ENCODE results near the gene GUCD1. TPM values are rescaled to one million over a fixed set of nuclear protein-coding genes. Genes with fewer than 3 reads are reported as not detected.

Gene GUCD1
- total RNA-seq, 1 experiment from 2014 or later, result 104 TPM

DNA sequence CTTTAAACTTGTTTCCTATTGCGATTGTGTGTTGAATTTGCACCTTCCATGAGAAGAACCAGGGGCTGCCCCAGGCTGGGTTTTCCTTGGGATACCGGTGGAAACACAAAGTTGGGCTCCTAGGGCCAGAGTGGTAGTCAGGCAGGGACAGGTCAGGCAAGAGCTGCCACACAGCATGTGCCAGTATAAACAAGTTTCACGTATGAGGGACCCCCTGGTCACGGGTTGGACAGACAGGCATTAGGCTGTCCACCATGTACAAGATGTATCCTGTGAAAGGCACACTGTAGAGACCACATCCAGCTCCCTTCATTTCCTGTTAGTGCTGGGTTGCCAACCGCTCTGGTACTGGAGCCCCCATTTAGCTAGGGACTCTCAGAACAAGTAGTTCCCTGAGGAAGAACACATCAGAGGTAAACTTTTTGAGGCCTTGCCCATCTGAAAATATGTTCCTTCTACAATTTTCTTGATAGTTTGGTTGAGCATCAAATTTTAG is 51.0 kb downstream of the GUCD1 start:
- no peak for DNase-seq (ENCODE audit: low read depth)

DNA sequence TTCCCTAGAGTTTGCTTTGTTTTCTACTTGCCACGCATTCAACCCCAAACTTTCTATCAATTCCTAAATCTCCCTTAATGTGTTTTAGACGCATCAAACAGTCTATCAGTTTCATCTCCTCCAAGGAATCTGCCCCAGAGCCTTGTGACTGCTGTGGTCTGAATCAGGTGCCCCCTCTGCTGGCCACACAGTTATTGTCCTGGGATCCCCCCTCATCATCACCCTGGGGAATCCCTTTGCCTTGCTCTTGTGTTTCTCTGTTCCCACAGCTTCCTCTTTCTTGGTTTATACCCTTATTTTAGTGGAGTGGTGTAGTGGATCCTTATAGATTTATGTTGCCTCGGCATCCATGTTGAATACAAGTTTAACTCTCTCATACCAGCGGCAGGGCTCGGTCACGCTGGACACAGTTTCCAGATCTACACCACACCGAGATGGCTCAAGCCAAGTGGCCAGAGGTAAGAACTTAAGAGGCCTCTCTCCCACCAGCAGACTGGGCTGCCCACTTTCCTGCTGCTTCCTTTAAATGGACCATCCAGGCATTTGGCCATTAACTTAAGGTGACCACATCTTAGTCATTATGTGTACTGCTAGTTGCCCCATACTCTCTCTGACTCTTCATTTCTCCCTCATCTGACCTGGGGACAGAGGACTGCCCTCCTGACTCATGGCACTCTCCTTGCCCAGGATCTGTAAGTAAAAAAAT is 51.6 kb downstream of the GUCD1 start:
- peak; percentile 74 for DNase-seq (ENCODE audit: low read depth)

DNA sequence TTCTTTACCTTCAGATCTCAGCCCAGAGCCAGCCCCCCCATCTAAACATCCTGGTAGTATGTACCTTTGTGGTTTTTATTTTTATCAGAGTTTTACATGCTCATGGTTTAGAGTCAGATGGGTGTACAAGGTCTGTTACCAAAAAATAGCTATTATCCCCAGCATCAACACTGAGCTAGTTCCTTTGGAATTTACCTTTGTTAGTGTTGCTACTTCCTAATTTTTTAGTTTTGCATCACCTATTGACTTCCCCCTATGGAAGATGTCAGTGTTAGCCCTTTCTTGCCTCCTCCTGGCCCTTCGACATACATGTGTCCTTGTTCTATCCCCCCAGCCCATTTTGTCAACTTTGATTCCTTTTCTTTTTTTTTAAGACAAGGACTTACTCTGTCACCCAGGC is 52.4 kb downstream of the GUCD1 start:
- no peak for DNase-seq (ENCODE audit: low read depth)

DNA sequence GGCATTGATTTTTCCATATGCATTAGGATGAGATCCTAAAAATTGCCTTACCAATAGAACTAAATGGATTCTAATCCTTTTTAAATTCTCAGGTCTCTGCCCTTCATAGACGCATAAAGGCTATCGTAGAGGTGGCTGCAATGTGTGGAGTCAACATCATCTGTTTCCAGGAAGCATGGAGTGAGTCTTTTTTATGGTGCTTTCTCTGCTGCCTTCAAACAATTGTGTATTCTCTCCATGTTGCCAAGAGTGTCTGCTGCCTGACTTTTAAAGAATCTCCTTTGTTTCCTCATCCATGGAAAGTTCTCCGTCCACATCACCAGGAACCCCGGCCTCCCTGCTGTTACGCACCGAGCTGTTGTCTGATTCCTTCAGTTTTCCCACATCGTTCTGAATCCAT is 52.9 kb downstream of the GUCD1 start:
- no peak for DNase-seq (ENCODE audit: low read depth)

DNA sequence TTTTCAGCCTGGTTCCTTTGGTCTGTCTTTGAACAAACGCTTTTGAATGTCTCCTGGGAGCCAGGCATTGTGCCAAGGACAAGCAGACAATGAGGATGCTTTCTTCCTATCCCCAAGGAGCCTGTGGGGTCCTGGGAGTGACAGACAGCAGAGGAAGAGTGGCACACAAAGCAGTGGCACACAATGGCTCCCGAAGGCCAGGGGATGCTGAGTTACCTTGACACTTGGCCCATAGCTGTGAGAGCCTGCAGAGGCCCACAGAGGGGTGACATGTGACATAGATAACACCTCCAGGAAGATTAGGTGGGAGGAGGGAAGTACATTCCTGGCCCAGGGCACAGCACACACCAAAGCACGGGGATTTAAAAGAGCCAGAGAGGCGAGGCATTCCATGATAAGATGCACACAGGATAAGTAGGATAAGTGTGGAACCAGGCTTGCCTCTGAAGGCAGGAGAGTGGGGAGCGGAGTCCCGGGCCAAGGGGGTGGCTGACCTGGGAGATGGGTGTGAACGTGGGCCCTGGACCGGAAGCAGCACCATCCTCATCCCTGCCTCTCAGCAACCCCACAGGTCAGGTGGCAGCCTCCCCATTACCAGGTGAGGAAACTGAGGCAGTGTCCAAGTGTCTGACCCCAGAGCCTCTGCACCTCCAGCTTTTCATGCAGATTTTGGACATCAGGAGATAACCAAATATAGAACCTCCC is 53.5 kb downstream of the GUCD1 start:
- no peak for DNase-seq (ENCODE audit: low read depth)

DNA sequence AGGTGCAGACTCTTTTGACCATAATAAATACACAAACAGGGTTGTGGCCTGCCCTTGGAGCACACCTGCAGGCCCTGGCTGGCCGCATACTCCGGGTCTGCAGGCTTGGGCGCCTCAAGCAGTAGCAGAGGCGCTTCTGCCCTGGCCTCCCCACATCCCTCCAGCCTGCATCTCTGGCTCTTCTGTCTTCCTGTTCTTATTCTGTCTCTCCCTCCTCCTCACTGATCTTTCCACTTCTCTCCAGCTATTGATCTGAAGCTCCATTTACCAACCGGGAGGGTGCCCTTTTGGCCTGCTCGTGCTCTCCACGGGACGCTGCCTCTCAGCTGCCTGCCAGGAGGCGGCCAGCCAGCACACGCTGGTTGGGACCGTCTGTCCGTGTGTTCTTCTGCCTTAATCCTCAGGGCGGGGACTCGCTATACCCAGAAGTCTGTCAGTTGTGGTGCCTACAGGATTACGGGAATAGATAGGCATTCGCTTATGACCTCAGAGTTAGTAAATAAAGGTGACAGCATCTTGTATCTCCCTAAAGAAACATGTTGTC is 54.6 kb downstream of the GUCD1 start:
- DNase-seq (ENCODE audit: low read depth), result no peak

DNA sequence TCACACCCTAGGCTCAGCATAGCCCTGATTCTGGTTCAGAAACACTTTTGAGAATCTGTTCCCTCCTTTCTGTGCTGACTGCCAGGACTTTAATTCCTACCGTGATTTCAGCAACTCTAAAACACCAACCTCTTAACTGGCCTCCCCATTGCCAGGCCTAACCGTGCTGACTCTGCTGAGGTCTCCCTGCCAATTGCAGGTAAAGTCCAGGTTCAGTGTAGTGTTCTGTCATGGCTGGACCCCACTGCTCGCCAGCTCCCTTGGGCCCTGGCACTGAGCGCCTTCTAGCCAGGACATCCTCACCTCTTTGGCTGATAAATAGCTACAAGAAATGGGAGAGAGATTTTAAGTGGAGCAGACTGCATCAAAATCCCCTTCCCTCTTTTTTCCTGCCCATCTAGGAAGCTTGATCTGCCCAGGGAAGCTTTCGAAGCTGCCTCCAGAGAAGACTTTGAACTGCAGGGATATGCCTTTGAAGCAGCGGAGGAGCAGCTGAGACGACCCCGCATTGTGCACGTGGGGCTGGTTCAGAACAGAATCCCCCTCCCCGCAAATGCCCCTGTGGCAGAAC is 55.1 kb downstream of the GUCD1 start:
- DNase-seq (ENCODE audit: low read depth), result no peak

DNA sequence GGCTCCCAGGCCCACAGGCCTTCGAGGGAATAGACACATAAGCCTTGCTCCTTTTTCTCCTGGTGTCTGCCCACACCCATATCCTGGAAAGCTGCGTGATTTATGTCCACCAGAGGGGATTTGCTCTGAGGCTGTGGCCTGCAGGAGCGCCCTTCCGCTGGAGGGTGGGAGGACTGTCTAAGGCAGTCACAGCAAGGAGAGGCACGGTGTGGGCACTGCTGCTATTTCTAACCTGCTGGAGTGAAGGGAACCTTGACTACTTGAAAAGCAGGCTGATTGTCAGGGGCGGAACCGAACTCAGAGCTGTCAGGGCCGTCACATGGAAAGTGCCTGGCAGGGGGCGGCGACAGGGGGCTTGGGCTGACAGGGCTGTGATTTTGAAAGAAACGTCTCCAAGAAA is 56.1 kb downstream of the GUCD1 start:
- no peak for DNase-seq (ENCODE audit: low read depth)

DNA sequence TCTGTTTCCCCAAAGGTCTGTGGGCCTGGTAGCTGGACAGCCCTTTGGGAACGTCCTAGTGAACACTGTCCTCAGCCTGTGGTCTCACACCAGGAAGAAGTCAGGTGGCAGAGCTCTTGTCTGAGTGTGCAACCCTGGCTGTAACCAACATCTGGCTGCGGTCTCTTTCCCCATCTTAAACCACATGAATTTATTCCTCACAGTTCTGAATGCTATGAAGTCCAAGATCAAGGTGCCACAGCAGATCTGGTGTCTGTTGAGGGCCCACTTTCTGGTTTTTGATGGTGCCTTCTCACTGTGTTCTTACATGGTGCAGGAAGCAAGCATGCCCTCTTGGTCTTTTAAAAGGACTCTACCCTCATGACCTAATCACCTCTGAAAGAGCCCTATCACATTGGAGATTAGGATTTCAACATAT is 57.1 kb downstream of the GUCD1 start:
- no peak for DNase-seq (ENCODE audit: low read depth)

DNA sequence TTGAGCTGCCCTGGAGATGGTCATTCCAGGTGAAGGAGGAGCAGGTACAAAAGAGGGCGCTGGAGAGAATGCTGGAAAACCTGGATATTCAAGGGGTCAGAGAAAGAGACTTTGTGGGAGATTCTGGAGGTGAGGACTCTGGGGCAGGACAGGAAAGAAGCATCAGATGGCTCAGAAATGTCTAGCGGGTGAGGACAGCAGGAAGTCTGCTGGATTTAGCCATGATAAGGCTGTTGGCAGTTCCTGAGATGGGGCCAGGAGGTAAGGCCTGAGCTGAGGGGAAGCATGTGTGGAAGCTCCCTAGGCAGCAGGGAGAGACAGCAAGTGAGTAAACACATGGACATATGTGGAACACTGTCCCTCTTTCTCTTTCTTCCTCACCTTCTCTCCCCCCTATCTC is 58.3 kb downstream of the GUCD1 start:
- DNase-seq (ENCODE audit: low read depth), result no peak

DNA sequence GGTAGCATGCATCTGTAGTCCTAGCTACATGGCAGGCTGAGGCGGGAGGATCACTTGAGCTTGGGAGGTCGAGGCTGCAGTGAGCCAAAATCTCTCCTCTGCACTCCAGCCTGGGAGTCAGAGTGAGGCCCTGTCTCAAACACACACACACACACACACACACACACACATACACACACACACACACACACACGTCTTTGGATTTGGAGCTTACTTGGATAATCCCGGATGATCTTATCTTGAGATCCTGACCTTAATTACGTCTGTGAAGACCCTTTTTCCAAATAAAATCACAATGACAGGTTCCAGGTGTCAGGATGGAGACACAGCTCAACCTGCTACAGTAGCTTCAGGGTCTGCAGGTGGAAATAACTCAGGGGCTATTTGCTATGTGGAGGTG is 58.7 kb downstream of the GUCD1 start:
- no peak for DNase-seq (ENCODE audit: low read depth)

DNA sequence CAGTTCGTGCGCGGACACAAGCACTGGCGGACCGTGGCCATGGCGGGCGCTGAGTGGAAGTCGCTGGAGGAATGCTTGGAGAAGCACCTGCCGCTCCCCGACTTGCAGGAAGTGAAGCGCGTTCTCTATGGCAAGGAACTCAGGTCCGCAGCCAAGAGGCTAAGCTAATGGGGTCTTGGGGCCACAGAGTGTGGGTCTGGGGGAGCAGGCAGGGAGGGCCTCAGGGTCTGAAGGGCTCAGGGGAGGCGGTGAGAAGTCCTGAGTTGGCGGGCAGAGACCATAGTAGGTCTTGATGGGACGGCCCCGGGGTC is 59.6 kb downstream of the GUCD1 start:
- no peak for DNase-seq (ENCODE audit: low read depth)

DNA sequence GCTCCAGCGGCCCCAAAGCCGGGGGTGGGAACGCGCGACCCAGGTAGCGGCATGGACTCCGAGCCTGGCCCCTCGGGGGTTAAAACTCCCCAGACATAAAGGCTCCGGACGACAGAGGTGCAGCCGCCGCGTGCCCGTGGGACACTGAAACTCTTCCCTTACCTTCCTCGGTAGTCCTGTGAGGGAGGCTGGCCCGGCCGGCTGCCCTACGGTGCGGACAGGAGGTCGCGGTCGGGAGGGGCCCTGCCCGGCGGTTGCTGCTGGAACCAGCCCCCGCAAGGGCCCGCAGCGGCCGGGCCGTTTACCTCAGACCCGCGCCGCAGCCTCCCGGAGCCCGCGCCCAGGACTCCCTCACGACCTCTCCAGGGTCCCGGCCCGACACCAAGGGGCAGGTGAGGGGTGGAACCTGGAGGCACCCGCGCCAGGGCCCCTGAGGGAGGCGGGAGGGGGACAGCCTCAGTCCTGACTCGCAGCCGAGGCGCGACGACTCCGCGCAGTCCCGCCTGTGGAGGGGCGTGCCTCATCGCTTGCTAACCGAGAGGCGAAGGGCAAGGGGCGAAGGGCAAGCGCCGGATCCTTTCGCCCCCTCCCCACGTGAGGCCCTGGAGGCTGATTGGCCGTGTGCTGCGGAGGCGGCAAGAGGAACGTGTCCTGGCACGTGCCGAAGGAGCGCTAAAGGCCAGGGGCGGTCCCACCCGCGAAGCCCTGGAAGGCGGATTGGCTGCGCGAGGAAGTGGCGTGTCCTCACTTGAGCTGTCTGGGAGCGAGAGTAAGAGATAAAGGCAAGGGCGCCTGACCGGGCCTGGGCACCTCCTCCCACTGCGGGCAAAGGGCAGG is 60.2 kb downstream of the GUCD1 start, which contains the start of gene UPB1:
Gene UPB1 (plus strand): TSS at position 805 of the 837 bp plus-strand sequence. CDS start 72 bp downstream, outside the sequence.
- DNase-seq (ENCODE audit: low read depth), result no peak

DNA sequence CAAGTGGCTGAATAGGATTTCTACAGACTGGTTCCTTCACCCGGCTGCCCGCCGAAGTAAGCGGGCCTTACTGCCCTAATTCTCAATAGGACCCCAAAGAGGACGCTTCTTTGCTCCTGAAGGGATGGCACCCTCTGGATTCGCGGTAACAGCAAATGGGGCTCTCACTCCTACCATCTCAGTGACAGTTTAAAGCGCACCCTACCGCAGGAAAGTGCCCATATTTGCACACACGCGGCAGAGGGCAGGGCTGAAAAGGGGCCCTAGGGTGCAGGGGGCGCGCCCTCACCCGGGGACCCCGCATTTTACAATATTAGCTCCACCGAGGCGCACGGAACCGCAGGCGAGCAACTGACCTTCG is 60.8 kb downstream of the GUCD1 start:
- no peak for DNase-seq (ENCODE audit: low read depth)

DNA sequence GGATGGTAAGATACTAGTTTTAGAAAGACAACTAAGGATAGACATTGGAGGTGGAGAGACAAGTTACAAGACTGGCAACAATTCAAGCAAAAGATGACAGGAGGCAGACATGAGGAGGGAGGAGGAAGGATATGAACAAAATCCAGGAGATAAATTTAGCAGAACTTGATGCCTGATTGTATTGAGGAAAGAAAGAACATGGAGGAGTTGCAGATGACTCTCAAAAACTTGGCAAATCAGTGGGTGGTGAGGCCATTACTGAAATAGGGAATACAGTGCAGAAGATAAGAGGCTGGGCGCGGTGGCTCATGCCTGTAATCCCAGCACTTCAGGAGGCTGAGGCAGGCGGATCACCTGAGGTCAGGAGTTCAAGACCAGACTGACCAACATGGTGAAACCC is 62.5 kb downstream of the GUCD1 start:
- no peak for DNase-seq (ENCODE audit: low read depth)

Other genes starting within 250 kb of the GUCD1 start
- 2.7 and 5.2 TPM in 2 replicates for gene ADORA2A, start 127.5 kb downstream of the GUCD1 start, total RNA-seq (2014; rRNA removed; shearing (Covaris generic))
- 0.05 and 0.47 TPM in 2 replicates for gene UPB1, start 59.8 kb downstream of the GUCD1 start, total RNA-seq (2014; rRNA removed; shearing (Covaris generic))
- 222 and 379 TPM in 2 replicates for gene SNRPD3, start 861 bp upstream of the GUCD1 start, total RNA-seq (2014; rRNA removed; shearing (Covaris generic))
- gene LRRC75B, start 37.9 kb upstream of the GUCD1 start, total RNA-seq (2014; rRNA removed; shearing (Covaris generic)), result 0.47 TPM in 1 of 2 replicates, not detected in the other
- 1.6 and 3.2 TPM in 2 replicates for gene GGT1, start 48.1 kb upstream of the GUCD1 start, total RNA-seq (2014; rRNA removed; shearing (Covaris generic))
- gene PIWIL3, start 219.6 kb upstream of the GUCD1 start, total RNA-seq (2014; rRNA removed; shearing (Covaris generic)), result not detected in 2 replicates

Data from M059J (cell line).